ENCODE measurements around the gene ATG10. TPM values are rescaled to one million over a fixed set of nuclear protein-coding genes. Genes with fewer than 3 reads are reported as not detected.

ATG10 gene
- total and polyA plus RNA-seq, 2 of the 13 experiments (the other 11 are each of a cell fraction or from before 2014, with no cell fraction given), result 2.0 to 5.7 TPM

- no peak for TF ChIP-seq ZNF318 (CRISPR knock-in tag; IDR thresholded peaks at IDR 0.05)
Measured at GRCh38 chr5:82156874-82157273, 185.1 kb downstream of the ATG10 start (continued).

GRCh38 chr5:82158755-82159413, 187.1 kb downstream of the ATG10 start:
- FAIRE-seq (no peak), ATAC-seq (no peak), DNase-seq (ENCODE audit: low spot score) (no peak)
- Histone ChIP-seq H3K4me1 (ENCODE audit: insufficient read depth, low read length) (peaks cover 3% of the 10 kb centered on the region), H3K9ac (ENCODE audit: insufficient read depth, low read depth, low read length) (no peak overlapping the region), H3K27me3 (ENCODE audit: control insufficient read depth in 1 of 2, insufficient read depth in 2 of 2, low read length in 2 of 2) (no peaks in the 10 kb centered on the region; a peak in 1 of 5 replicates), H4K20me1 (ENCODE audit: insufficient read depth, low read length) (no peaks in the 10 kb centered on the region), H3K9me3 (ENCODE audit: low read length) (no peaks in the 10 kb centered on the region), H3K27ac (ENCODE audit: extremely low read length, insufficient read depth, low read length) (no peak overlapping the region), H3K4me2 (ENCODE audit: low read depth, low read length) (no peak overlapping the region), H3K79me2 (ENCODE audit: insufficient read depth, low read length) (no peaks in the 10 kb centered on the region), H3K36me3 (replicated peaks in 1 of 2; ENCODE audit: control insufficient read depth in 1 of 2, insufficient read depth in 2 of 2, low read length in 2 of 2) (no peaks in the 10 kb centered on the region), H3K4me3 (replicated peaks in 1 of 3; ENCODE audit: insufficient read depth in 1 of 3, low read depth in 2 of 3, low read length in 3 of 3) (no peak overlapping the region), H2AFZ (ENCODE audit: low read length) (no peak overlapping the region)
- BruUV-seq (replicated peaks), result no TSS peak
- intact Hi-C loops (cut with micrococcal nuclease; ENCODE audit: unreplicated experiment) (no loop called here), in situ Hi-C loops (cut with HindIII; ENCODE audit: extremely low pct_ligation_motif_present, low pct_unique_long_range_greater_than_20kb) (no loop called here)
- WGBS (ENCODE audit: low lambda C conversion rate), result 88% methylated on average over 3 of the region's 3 CpGs
- CTCF ChIA-PET (ENCODE audit: low intra/inter-chr PET ratio, low total read pairs), result no interaction called here
- POLR2A ChIA-PET, result no interaction called here
- TF ChIP-seq ZNF34 (CRISPR knock-in tag; IDR thresholded peaks at IDR 0.05; ENCODE audit: borderline replicate concordance) (no peak), NCOA5 (CRISPR knock-in tag; IDR thresholded peaks at IDR 0.05) (no peak), CBX2 (IDR thresholded peaks at IDR 0.05; ENCODE audit: low read depth, low read length) (no peak), CBX2 (CRISPR knock-in tag; IDR thresholded peaks at IDR 0.05; ENCODE audit: low read depth) (no peak), TOPORS (CRISPR knock-in tag; IDR thresholded peaks at IDR 0.05) (no peak), ZNF160 (CRISPR knock-in tag; IDR thresholded peaks at IDR 0.05) (no peak), MAZ (IDR thresholded peaks at IDR 0.05; ENCODE audit: borderline replicate concordance, low read depth, low read length) (no peak), MAZ (CRISPR knock-in tag; IDR thresholded peaks at IDR 0.05; ENCODE audit: low read depth) (no peak), ZSCAN12 (CRISPR knock-in tag; IDR thresholded peaks at IDR 0.05) (no peak), CC2D1A (CRISPR knock-in tag; IDR thresholded peaks at IDR 0.05) (no peak), ZNF75D (CRISPR knock-in tag; IDR thresholded peaks at IDR 0.05; ENCODE audit: borderline replicate concordance) (no peak), HOXA9 (CRISPR knock-in tag; IDR thresholded peaks at IDR 0.05; ENCODE audit: borderline replicate concordance) (no peak), NFYB (CRISPR knock-in tag; IDR thresholded peaks at IDR 0.05) (no peak), JARID2 (CRISPR knock-in tag; IDR thresholded peaks at IDR 0.05; ENCODE audit: insufficient replicate concordance) (no peak), LCORL (IDR thresholded peaks at IDR 0.05) (no peak), LCORL (CRISPR knock-in tag; IDR thresholded peaks at IDR 0.05) (no peak), PITX1 (CRISPR knock-in tag; IDR thresholded peaks at IDR 0.05) (no peak)
